Stimulated activated CD4-positive, alpha-beta T cell treated with anti-CD3 and anti-CD28 coated beads, Interleukin-4, amount 100 ng/mL, for 1 hour (primary cell): ENCODE results near the gene MYO16.
"Not testable (repeated sequence)": the region's sequence is repeated elsewhere in the genome, so short reads cannot be mapped to it uniquely, and the experiment has no call there.

ENCODE experiments used
- DNase-seq: peaks from one replicate; pipeline ENCODE4 v3.0.0-alpha.2; 2020

Gene MYO16

GRCh38 chr13:109092186-109092585 lies 462.8 kb downstream of the MYO16 start:
- not testable (repeated sequence) for DNase-seq

- DNase-seq: no peak
These were observed 464.6 kb downstream of the MYO16 start for GRCh38 chr13:109093998-109094397.

DNA sequence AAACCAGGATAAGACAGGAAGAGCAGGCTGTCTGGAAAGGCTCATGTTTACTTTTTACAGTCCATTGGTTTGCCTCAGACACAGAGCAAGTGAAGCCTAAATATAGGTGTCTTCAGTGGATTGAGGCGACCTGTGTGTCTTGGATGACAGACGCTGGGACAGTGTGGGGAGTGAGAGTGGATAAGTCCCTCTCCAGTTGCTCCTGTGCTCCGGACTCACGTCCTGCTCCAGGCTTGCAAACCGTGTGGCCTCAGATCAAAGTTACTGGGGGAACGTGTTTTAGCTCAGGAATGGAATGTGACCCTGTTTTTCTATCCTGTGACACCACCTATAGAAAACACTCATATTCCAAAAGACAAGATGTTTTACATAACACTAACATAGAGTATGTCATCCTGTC lies 465.7 kb downstream of the MYO16 start:
- no peak for DNase-seq

GRCh38 chr13:109096101-109096500 lies 466.7 kb downstream of the MYO16 start:
- no peak for DNase-seq

GRCh38 chr13:109100705-109101304 lies 471.4 kb downstream of the MYO16 start:
- no peak for DNase-seq

DNA sequence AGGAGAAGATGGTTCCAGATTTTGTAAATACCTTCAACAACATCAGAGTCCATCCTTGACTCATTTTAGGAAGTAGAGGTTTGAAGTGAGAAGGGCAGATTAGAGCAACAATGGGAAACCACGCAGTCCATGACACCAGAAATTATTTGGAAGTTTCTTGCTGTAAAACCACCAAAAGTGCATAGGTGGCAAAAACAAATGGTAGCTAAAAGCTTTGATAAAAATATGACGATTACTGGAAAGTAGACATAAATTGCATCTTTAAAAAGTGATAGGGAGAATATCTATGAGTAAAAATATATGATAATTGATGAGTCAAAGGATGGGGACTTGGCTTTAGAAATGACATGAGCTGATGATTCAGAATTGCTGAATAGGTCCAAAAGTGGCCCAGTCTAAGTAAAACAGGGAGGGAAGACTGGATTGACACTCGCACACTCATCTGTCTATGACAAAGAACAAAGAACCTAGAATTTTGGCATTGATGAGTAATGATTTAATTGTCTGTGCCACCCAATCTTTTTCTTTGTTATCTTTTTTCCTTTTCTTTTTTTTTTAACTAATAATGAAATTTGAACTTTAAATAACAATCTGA lies 472.2 kb downstream of the MYO16 start:
- DNase-seq: no peak

- DNase-seq: no peak
These were observed 476.5 kb downstream of the MYO16 start for GRCh38 chr13:109105899-109106298.

DNA sequence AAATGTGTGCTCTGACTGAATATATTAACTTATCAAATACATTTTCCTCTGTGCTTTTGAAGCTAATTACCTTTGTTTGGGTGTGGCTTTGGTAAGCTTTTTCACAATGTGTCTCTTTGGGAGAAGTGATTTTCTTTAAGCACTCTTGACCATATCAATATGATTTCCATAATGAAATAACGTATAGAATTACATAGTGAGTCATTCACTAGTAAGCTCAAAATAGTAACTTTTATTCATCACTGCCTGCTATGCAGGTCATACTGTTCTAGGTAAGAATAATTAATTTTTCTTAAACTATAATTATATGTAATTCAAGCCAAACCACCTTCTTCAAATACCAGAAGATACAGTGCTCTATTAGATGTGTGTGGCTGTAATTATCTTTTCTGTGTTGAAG lies 480.7 kb downstream of the MYO16 start:
- no peak for DNase-seq

- no peak for DNase-seq
These were observed 481.7 kb downstream of the MYO16 start for GRCh38 chr13:109111141-109111540.

- DNase-seq: no peak
These were observed 484.0 kb downstream of the MYO16 start for GRCh38 chr13:109113427-109113826.

DNA sequence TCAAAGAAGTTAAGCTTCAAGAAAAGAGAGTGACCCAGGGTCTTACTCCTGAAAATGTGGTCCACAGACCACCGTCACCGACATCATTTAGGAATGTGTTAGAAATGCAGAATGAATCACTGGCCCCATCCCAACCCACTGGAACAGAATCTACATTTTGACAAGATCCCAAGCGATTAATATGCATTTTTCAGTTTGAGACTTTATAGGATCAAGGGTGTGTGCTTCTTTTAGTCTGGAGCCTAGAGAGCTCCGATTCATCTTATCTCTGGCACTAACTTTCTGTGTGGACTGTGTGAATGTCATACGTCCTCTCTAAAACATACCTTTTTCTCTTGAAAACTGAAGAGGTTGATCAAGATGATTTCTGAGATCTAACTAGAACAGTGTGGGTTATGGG lies 484.8 kb downstream of the MYO16 start:
- no peak for DNase-seq

DNA sequence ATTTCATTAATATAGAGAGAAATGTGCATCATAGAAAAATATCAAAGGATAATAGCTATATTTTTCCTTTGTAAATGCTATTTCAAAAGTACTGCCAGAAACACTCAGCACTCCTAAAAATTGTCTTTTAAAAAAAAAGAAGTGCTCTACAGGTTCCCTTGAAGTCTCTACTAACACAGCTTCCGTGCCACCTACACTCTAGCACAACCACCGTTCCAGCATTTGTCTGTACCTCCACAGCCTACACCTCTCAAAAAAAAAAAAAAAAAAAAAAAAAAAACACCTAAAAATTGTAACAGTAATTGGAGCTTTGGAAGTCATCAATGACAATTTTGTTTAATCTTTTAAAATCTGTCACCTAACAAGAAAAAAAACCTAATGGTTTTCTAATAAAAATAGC lies 485.6 kb downstream of the MYO16 start:
- DNase-seq: no peak

- DNase-seq: no peak
These were observed 489.1 kb downstream of the MYO16 start for GRCh38 chr13:109118521-109118920.

DNA sequence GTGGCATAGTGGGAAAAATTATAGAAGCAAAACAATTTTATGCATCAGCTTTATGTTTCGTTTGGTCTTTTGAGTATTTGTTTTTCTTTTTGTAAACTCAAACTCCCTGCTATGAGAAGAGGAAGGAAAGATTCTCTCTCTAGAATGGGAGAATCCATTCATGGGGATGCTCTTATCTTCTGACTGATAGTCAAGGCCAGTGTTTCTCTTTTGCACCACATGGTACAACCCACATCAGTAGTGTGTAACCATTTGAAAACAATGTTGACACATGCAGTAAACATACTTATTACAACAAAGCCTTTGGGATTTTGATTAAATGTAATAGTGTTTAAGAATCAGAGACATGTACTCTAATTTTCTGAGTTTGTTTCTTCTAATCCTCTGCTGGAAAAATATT lies 490.5 kb downstream of the MYO16 start:
- DNase-seq: no peak

DNA sequence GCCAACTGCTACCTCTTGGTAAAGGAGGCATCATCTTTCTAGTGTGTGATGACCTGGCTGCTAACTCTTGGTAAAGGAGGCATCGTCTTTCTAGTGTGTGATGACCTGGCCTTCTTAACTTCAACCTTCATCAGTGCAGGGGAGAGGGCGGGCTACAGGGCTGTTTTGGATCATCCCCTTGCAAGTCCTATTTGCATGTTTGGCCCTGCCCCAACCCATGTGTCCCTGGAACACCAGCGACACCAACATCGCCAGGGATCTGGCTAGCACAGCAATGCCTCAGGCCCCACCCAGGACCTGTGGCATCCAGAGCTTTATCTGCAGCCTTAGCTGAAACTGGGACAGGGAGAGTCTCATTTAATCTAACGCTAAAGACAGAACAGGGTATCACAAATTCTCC lies 492.4 kb downstream of the MYO16 start:
- no peak for DNase-seq

DNA sequence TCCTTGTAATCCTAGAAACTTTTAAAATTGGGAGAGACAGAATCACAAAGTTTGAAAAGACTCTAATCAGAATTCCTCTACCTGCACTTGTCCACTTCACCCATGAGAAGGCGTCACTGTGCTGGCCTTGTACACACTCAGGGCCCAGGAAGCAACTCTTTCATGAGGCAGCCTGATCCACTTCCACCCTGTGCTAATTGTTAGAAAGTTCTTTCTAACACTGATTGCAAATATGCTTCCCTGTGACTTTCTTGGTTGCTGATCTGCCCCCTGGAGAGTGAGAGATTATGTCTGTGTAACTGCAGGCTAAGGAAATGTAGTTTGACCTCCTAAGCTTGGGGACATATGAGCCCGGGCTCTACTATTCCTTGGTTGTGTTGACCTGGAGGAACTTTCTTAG lies 494.6 kb downstream of the MYO16 start:
- DNase-seq: no peak

DNA sequence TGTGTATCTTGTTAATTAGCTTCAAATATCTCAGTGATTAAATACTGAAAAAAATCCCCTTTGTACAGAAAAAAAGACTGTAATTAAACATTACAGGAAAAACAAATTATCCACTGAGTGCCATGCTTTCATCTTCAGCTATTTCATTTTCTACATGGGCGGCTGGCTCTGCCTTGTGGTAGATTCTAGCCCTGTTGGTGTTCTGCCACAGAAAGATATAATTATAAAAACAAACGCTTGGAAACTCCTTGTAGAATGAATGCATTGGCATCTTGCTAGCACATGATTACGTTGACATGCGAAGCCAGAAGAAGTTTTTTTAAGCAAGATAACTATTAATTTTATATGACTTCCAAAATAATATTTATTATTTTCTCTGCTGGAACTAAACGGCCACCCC lies 496.8 kb downstream of the MYO16 start:
- no peak for DNase-seq

GRCh38 chr13:109126891-109127641 lies 497.7 kb downstream of the MYO16 start:
- DNase-seq: no peak

GRCh38 chr13:109128121-109128520 lies 498.7 kb downstream of the MYO16 start:
- DNase-seq: no peak

- DNase-seq: no peak
These were observed 500.9 kb downstream of the MYO16 start for GRCh38 chr13:109130093-109130835.

GRCh38 chr13:109131698-109132257 lies 502.4 kb downstream of the MYO16 start:
- no peak for DNase-seq

GRCh38 chr13:109135018-109135417 lies 505.6 kb downstream of the MYO16 start:
- no peak for DNase-seq

GRCh38 chr13:109136873-109137272 lies 507.5 kb downstream of the MYO16 start:
- no peak for DNase-seq
